GM23338 (cell line): ENCODE data around the gene IQSEC3. TPM values are rescaled to one million over a fixed set of nuclear protein-coding genes. Genes with fewer than 3 reads are reported as not detected.

ENCODE experiments used
- ATAC-seq: fragments of 200-7000 bp; cut with Tn5 transposase; 3 replicates; pipeline ENCODE4 v1.9.1; 2020
- DNase-seq: peaks from one replicate; pipeline ENCODE4 v3.0.0-alpha.2; 2015; ENCODE audit warnings: low spot score
- H2AFZ ChIP-seq: fragments of 200-600 bp; sonication (generic); 2 replicates; pipeline ENCODE4 v1.8.0; 2016; ENCODE audit warnings: antibody characterized with exemption, mild to moderate bottlenecking, moderate library complexity
- H3F3A ChIP-seq: fragments of 200-600 bp; sonication (generic); replicated peaks from 2 replicates; pipeline ENCODE4 v1.8.0; 2017; ENCODE audit warnings: antibody characterized with exemption, mixed run types, low read depth
- H3K27ac ChIP-seq: fragments of 200-600 bp; sonication (generic); 2 replicates; pipeline ENCODE4 v1.6.1; 2016; ENCODE audit warnings: low read depth
- H3K27me3 ChIP-seq: fragments of 200-600 bp; sonication (generic); 2 replicates; pipeline ENCODE4 v1.8.0; 2016; ENCODE audit warnings: mild to moderate bottlenecking, mixed run types, moderate library complexity; ENCODE audit not compliant: insufficient read depth
- H3K36me3 ChIP-seq: fragments of 200-600 bp; sonication (generic); 2 replicates; pipeline ENCODE4 v1.8.0; 2016; ENCODE audit warnings: mild to moderate bottlenecking; ENCODE audit not compliant: insufficient read depth
- H3K4me1 ChIP-seq: fragments of 200-600 bp; sonication (generic); 2 replicates; pipeline ENCODE4 v1.8.0; 2016; ENCODE audit warnings: mild to moderate bottlenecking, moderate library complexity; ENCODE audit not compliant: insufficient read depth
- H3K4me2 ChIP-seq: fragments of 200-600 bp; sonication (generic); 2 replicates; pipeline ENCODE4 v1.7.1; 2017; ENCODE audit warnings: mixed run types
- H3K4me3 ChIP-seq: fragments of 200-600 bp; sonication (generic); 2 replicates; pipeline ENCODE4 v1.6.1; 2016; ENCODE audit warnings: mixed run types
- H3K79me2 ChIP-seq: fragments of 200-600 bp; sonication (generic); replicated peaks from 2 replicates; pipeline ENCODE4 v1.8.0; 2017; ENCODE audit warnings: mild to moderate bottlenecking; ENCODE audit not compliant: insufficient read depth
- H3K9me2 ChIP-seq: fragments of 200-600 bp; sonication (generic); 2 replicates; pipeline ENCODE4 v1.8.0; 2017; ENCODE audit not compliant: insufficient read depth
- H4K20me1 ChIP-seq: fragments of 200-600 bp; sonication (generic); replicated peaks from 2 replicates; pipeline ENCODE4 v1.8.0; 2017; ENCODE audit warnings: mild to moderate bottlenecking; ENCODE audit not compliant: insufficient read depth
- H3K27ac Mint-ChIP-seq: 2 replicates; pipeline ENCODE4 v1.8.0; 2020; ENCODE audit warnings: inconsistent platforms, mild to moderate bottlenecking, moderate library complexity, mixed read lengths
- H3K27me3 Mint-ChIP-seq: 3 replicates; pipeline ENCODE4 v1.8.0; 2022; ENCODE audit warnings: low read depth, mild to moderate bottlenecking, moderate library complexity, mixed read lengths, inconsistent platforms; ENCODE audit not compliant: insufficient read depth, poor library complexity
- H3K36me3 Mint-ChIP-seq: 3 replicates; pipeline ENCODE4 v1.8.0; 2021; ENCODE audit warnings: low read depth, mild to moderate bottlenecking, inconsistent platforms, moderate library complexity, mixed read lengths
- H3K4me1 Mint-ChIP-seq: 3 replicates; pipeline ENCODE4 v1.8.0; 2020; ENCODE audit warnings: mild to moderate bottlenecking, inconsistent platforms, mixed read lengths
- H3K4me3 Mint-ChIP-seq: 3 replicates; pipeline ENCODE4 v1.8.0; 2021; ENCODE audit warnings: moderate library complexity, mild to moderate bottlenecking, inconsistent platforms, mixed read lengths
- H3K9me3 Mint-ChIP-seq: 3 replicates; pipeline ENCODE4 v1.8.0; 2020; ENCODE audit warnings: moderate library complexity, mild to moderate bottlenecking, inconsistent platforms, mixed read lengths
- CREB1 ChIP-seq: fragments of 250-450 bp; sonication (Bioruptor Pico); IDR thresholded peaks from 2 replicates; pipeline ENCODE4 v1.5.0; 2020; ENCODE audit warnings: low read depth, mild to moderate bottlenecking, moderate library complexity
- EZH2 ChIP-seq: fragments of 200-600 bp; sonication (generic); IDR thresholded peaks from one replicate; pipeline ENCODE4 v1.8.0; 2017; ENCODE audit warnings: antibody characterized with exemption, mild to moderate bottlenecking, low read depth; ENCODE audit not compliant: unreplicated experiment
- EZH2phosphoT487 ChIP-seq: fragments of 200-600 bp; sonication (generic); IDR thresholded peaks from one replicate; pipeline ENCODE4 v1.8.1; 2018; ENCODE audit warnings: antibody characterized with exemption; ENCODE audit not compliant: unreplicated experiment
- JUNB ChIP-seq: IDR thresholded peaks from one replicate; pipeline ENCODE4 v1.6.1; 2016; ENCODE audit warnings: antibody characterized with exemption; ENCODE audit not compliant: unreplicated experiment
- NANOG ChIP-seq: IDR thresholded peaks from 2 replicates; pipeline ENCODE4 v1.6.1; 2016; ENCODE audit warnings: antibody characterized with exemption, borderline replicate concordance
- POLR2AphosphoS5 ChIP-seq: IDR thresholded peaks from 2 replicates; pipeline ENCODE4 v1.6.1; 2016; ENCODE audit warnings: antibody characterized with exemption, low read depth
- STAT1 ChIP-seq: IDR thresholded peaks from one replicate; pipeline ENCODE4 v1.6.1; 2016; ENCODE audit warnings: antibody characterized with exemption; ENCODE audit not compliant: unreplicated experiment
- ZNF114 ChIP-seq: fragments of 250-450 bp; sonication (Bioruptor Pico); IDR thresholded peaks from 2 replicates; pipeline ENCODE4 v1.5.0; 2020; ENCODE audit warnings: mild to moderate bottlenecking, moderate library complexity
- ZNF331 ChIP-seq: fragments of 250-450 bp; sonication (Bioruptor Pico); IDR thresholded peaks from 2 replicates; pipeline ENCODE4 v1.5.0; 2020; ENCODE audit warnings: low read depth, mild to moderate bottlenecking, moderate library complexity
- polyA plus RNA-seq: library from polyadenylated mRNA; unstranded; fragments of >200 nt; fragmentation: Nextera tagmentation; extraction: Ambion mirVana; gene quantifications from 2 replicates; pipeline ENCODE4 v1.2.1, GENCODE V29; 2016
- total RNA-seq: library from RNA; depleted of rRNA; stranded (reverse); fragments of >200 nt; shearing (Covaris generic); gene quantifications from 2 replicates; pipeline ENCODE4 v1.2.3, GENCODE V29; 2014
- TF ChIP-seq, protein P1 (sequence below): IDR thresholded peaks from 2 replicates; pipeline ENCODE4 v1.6.1; 2016; ENCODE audit warnings: antibody characterized with exemption
- TF ChIP-seq, protein P2 (sequence below), 2 experiments: fragments of 200-600 bp in 1 of 2; sonication (generic) in 1 of 2; conservative IDR thresholded peaks; 2 replicates each; pipeline versions ENCODE4 v1.5.1 to v1.6.1; 2016 to 2017; ENCODE audit warnings: antibody characterized with exemption in 2 of 2, low read depth in 2 of 2, mild to moderate bottlenecking in 2 of 2, moderate library complexity in 1 of 2
- TF ChIP-seq, protein P3 (sequence below): fragments of 250-450 bp; sonication (Bioruptor Pico); IDR thresholded peaks from 2 replicates; pipeline ENCODE4 v1.5.0; 2020; ENCODE audit warnings: mild to moderate bottlenecking, moderate library complexity
- TF ChIP-seq, protein P4 (sequence below): IDR thresholded peaks from one replicate; pipeline ENCODE4 v1.6.1; 2018; ENCODE audit warnings: antibody characterized with exemption; ENCODE audit not compliant: unreplicated experiment

IQSEC3 gene
- total and polyA plus RNA-seq, 2 experiments from 2014 or later, result 2.1 to 3.6 TPM

DNA sequence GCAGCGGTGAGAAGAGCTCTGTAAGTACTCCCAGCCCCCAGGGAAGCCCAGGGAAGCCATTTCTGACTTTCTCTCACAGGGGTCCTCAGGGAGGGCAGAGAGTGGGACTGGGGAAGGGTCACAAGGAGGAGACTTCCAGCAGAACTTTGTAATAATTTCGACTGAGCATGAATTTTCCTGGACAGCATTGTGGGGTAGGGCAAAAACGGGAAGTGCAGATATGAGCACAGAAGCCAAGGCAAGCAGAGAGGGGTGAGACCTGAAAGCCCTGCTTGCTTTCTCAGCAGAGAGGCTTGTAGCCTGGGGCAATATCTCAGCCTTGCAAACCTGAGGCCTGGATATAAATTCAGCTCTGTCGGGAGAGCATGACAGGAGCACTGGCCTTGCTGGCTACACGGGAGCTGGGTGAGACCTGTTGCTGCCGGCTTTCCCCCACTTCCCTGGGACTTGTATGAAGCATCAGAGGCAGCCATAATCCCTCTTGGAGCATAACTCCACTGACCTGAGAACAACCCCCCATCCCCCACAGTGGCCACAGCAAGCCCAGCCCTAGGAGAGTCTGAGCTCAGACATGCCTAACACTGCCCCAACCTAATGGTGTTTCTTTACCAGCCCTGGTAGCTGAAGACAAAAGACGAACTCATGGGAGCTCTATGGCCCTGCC is 9.8 kb upstream of the IQSEC3 start:
- TF ChIP-seq, protein P1, sequence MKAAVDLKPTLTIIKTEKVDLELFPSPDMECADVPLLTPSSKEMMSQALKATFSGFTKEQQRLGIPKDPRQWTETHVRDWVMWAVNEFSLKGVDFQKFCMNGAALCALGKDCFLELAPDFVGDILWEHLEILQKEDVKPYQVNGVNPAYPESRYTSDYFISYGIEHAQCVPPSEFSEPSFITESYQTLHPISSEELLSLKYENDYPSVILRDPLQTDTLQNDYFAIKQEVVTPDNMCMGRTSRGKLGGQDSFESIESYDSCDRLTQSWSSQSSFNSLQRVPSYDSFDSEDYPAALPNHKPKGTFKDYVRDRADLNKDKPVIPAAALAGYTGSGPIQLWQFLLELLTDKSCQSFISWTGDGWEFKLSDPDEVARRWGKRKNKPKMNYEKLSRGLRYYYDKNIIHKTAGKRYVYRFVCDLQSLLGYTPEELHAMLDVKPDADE, result no peak
- TF ChIP-seq STAT1 (no peak), ZNF331 (CRISPR knock-in tag) (no peak), EZH2 (no peak), EZH2phosphoT487 (no peak), JUNB (no peak), CREB1 (CRISPR knock-in tag) (no peak), POLR2AphosphoS5 (no peak), ZNF114 (CRISPR knock-in tag) (no peak), NANOG (no peak)
- TF ChIP-seq, protein P2, sequence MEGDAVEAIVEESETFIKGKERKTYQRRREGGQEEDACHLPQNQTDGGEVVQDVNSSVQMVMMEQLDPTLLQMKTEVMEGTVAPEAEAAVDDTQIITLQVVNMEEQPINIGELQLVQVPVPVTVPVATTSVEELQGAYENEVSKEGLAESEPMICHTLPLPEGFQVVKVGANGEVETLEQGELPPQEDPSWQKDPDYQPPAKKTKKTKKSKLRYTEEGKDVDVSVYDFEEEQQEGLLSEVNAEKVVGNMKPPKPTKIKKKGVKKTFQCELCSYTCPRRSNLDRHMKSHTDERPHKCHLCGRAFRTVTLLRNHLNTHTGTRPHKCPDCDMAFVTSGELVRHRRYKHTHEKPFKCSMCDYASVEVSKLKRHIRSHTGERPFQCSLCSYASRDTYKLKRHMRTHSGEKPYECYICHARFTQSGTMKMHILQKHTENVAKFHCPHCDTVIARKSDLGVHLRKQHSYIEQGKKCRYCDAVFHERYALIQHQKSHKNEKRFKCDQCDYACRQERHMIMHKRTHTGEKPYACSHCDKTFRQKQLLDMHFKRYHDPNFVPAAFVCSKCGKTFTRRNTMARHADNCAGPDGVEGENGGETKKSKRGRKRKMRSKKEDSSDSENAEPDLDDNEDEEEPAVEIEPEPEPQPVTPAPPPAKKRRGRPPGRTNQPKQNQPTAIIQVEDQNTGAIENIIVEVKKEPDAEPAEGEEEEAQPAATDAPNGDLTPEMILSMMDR (conservative IDR thresholded peaks at IDR 0.05; ENCODE audit: low read depth in 2 of 2), result no peak
- TF ChIP-seq, protein P3, sequence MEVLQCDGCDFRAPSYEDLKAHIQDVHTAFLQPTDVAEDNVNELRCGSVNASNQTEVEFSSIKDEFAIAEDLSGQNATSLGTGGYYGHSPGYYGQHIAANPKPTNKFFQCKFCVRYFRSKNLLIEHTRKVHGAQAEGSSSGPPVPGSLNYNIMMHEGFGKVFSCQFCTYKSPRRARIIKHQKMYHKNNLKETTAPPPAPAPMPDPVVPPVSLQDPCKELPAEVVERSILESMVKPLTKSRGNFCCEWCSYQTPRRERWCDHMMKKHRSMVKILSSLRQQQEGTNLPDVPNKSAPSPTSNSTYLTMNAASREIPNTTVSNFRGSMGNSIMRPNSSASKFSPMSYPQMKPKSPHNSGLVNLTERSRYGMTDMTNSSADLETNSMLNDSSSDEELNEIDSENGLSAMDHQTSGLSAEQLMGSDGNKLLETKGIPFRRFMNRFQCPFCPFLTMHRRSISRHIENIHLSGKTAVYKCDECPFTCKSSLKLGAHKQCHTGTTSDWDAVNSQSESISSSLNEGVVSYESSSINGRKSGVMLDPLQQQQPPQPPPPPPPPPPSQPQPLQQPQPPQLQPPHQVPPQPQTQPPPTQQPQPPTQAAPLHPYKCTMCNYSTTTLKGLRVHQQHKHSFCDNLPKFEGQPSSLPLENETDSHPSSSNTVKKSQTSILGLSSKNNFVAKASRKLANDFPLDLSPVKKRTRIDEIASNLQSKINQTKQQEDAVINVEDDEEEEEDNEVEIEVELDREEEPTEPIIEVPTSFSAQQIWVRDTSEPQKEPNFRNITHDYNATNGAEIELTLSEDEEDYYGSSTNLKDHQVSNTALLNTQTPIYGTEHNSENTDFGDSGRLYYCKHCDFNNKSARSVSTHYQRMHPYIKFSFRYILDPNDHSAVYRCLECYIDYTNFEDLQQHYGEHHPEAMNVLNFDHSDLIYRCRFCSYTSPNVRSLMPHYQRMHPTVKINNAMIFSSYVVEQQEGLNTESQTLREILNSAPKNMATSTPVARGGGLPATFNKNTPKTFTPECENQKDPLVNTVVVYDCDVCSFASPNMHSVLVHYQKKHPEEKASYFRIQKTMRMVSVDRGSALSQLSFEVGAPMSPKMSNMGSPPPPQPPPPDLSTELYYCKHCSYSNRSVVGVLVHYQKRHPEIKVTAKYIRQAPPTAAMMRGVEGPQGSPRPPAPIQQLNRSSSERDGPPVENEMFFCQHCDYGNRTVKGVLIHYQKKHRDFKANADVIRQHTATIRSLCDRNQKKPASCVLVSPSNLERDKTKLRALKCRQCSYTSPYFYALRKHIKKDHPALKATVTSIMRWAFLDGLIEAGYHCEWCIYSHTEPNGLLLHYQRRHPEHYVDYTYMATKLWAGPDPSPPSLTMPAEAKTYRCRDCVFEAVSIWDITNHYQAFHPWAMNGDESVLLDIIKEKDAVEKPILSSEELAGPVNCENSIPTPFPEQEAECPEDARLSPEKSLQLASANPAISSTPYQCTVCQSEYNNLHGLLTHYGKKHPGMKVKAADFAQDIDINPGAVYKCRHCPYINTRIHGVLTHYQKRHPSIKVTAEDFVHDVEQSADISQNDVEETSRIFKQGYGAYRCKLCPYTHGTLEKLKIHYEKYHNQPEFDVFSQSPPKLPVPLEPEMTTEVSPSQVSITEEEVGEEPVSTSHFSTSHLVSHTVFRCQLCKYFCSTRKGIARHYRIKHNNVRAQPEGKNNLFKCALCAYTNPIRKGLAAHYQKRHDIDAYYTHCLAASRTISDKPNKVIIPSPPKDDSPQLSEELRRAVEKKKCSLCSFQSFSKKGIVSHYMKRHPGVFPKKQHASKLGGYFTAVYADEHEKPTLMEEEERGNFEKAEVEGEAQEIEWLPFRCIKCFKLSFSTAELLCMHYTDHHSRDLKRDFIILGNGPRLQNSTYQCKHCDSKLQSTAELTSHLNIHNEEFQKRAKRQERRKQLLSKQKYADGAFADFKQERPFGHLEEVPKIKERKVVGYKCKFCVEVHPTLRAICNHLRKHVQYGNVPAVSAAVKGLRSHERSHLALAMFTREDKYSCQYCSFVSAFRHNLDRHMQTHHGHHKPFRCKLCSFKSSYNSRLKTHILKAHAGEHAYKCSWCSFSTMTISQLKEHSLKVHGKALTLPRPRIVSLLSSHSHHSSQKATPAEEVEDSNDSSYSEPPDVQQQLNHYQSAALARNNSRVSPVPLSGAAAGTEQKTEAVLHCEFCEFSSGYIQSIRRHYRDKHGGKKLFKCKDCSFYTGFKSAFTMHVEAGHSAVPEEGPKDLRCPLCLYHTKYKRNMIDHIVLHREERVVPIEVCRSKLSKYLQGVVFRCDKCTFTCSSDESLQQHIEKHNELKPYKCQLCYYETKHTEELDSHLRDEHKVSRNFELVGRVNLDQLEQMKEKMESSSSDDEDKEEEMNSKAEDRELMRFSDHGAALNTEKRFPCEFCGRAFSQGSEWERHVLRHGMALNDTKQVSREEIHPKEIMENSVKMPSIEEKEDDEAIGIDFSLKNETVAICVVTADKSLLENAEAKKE (CRISPR knock-in tag), result no peak
- TF ChIP-seq, protein P4, sequence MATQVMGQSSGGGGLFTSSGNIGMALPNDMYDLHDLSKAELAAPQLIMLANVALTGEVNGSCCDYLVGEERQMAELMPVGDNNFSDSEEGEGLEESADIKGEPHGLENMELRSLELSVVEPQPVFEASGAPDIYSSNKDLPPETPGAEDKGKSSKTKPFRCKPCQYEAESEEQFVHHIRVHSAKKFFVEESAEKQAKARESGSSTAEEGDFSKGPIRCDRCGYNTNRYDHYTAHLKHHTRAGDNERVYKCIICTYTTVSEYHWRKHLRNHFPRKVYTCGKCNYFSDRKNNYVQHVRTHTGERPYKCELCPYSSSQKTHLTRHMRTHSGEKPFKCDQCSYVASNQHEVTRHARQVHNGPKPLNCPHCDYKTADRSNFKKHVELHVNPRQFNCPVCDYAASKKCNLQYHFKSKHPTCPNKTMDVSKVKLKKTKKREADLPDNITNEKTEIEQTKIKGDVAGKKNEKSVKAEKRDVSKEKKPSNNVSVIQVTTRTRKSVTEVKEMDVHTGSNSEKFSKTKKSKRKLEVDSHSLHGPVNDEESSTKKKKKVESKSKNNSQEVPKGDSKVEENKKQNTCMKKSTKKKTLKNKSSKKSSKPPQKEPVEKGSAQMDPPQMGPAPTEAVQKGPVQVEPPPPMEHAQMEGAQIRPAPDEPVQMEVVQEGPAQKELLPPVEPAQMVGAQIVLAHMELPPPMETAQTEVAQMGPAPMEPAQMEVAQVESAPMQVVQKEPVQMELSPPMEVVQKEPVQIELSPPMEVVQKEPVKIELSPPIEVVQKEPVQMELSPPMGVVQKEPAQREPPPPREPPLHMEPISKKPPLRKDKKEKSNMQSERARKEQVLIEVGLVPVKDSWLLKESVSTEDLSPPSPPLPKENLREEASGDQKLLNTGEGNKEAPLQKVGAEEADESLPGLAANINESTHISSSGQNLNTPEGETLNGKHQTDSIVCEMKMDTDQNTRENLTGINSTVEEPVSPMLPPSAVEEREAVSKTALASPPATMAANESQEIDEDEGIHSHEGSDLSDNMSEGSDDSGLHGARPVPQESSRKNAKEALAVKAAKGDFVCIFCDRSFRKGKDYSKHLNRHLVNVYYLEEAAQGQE, result no peak
- no peaks in the 10 kb centered on the region for H3K36me3 Mint-ChIP-seq
- H3K36me3 ChIP-seq, result no peaks in the 10 kb centered on the region
- ATAC-seq, result peak; percentile 60
- H3K4me3 Mint-ChIP-seq, result no peak overlapping the region
- peaks cover 13% of the 10 kb centered on the region for H3K9me2 ChIP-seq
- no peaks in the 10 kb centered on the region for H3F3A ChIP-seq
- H3K4me3 ChIP-seq, result no peak overlapping the region
- no peak overlapping the region for H3K4me2 ChIP-seq
- H3K27ac ChIP-seq, result no peak overlapping the region
- DNase-seq, result peak; percentile 8
- peaks cover 9% of the 10 kb centered on the region for H3K4me1 Mint-ChIP-seq
- H3K4me1 ChIP-seq, result no peaks in the 10 kb centered on the region
- no peak overlapping the region for H2AFZ ChIP-seq
- peaks cover 20% of the 10 kb centered on the region for H3K9me3 Mint-ChIP-seq
- H3K27me3 ChIP-seq, result no peaks in the 10 kb centered on the region
- H3K27ac Mint-ChIP-seq, result no peak overlapping the region
- H4K20me1 ChIP-seq, result no peaks in the 10 kb centered on the region
- H3K79me2 ChIP-seq, result no peaks in the 10 kb centered on the region
- H3K27me3 Mint-ChIP-seq, result peaks cover 6% of the 10 kb centered on the region
